Measurements from ENCODE around the gene EXOC4. TPM values are rescaled to one million over a fixed set of nuclear protein-coding genes. Genes with fewer than 3 reads are reported as not detected.

Gene EXOC4
- total RNA-seq, 4 donors from 2014 or later: 52.4 to 82.2 (median 67.0) TPM

GRCh38 chr7:133293384-133294160 lies 40.7 kb downstream of the EXOC4 start:
- 78 to 81% methylated on average over 6 of the region's 6 CpGs for WGBS, 2 donors
- H3K4me3 ChIP-seq (ENCODE audit: low read depth, poor library complexity, severe bottlenecking): no peak overlapping the region
- intact Hi-C loops (cut with DNase I; ENCODE audit: low total_unique reads): no loop called here
- DNase-seq (ENCODE audit: low spot score in 2 of 2): no peak
- TF ChIP-seq CTCF (IDR thresholded peaks at IDR 0.05): no peak
- no peak for TF ChIP-seq POLR2A (IDR thresholded peaks at IDR 0.05)

GRCh38 chr7:133294234-133294633 lies 41.4 kb downstream of the EXOC4 start:
- TF ChIP-seq CTCF (IDR thresholded peaks at IDR 0.05) (no peak), POLR2A (IDR thresholded peaks at IDR 0.05) (no peak)
- no peak overlapping the region for H3K4me3 ChIP-seq (ENCODE audit: low read depth, poor library complexity, severe bottlenecking)

GRCh38 chr7:133295484-133295883 lies 42.6 kb downstream of the EXOC4 start:
- WGBS, 2 donors: 95 to 96% methylated on average over 3 of the region's 3 CpGs
- DNase-seq (ENCODE audit: low spot score in 2 of 2): no peak
- no peak overlapping the region for H3K4me3 ChIP-seq (ENCODE audit: low read depth, poor library complexity, severe bottlenecking)
- TF ChIP-seq CTCF (IDR thresholded peaks at IDR 0.05): no peak
- no peak for TF ChIP-seq POLR2A (IDR thresholded peaks at IDR 0.05)
- intact Hi-C loops (cut with DNase I; ENCODE audit: low total_unique reads): no loop called here

More at GRCh38 chr7:133294234-133294633, 41.4 kb downstream of the EXOC4 start:
- no peak for DNase-seq (ENCODE audit: low spot score in 2 of 2)
- intact Hi-C loops (cut with DNase I; ENCODE audit: low total_unique reads): no loop called here

GRCh38 chr7:133297093-133297492 lies 44.2 kb downstream of the EXOC4 start:
- H3K4me3 ChIP-seq (ENCODE audit: low read depth, poor library complexity, severe bottlenecking): no peak overlapping the region
- 97 to 100% methylated on average over 1 of the region's 1 CpG for WGBS, 2 donors
- intact Hi-C loops (cut with DNase I; ENCODE audit: low total_unique reads): no loop called here
- DNase-seq (ENCODE audit: low spot score in 2 of 2): no peak
- TF ChIP-seq POLR2A (IDR thresholded peaks at IDR 0.05) (no peak), CTCF (IDR thresholded peaks at IDR 0.05) (no peak)

- no peak overlapping the region for H3K4me3 ChIP-seq (ENCODE audit: low read depth, poor library complexity, severe bottlenecking)
- intact Hi-C loops (cut with DNase I; ENCODE audit: low total_unique reads): no loop called here
- WGBS, 2 donors: 96 to 97% methylated on average over 5 of the region's 5 CpGs
- no peak for TF ChIP-seq POLR2A (IDR thresholded peaks at IDR 0.05)
- no peak for TF ChIP-seq CTCF (IDR thresholded peaks at IDR 0.05)
- DNase-seq (ENCODE audit: low spot score in 2 of 2): no peak
These were observed 45.2 kb downstream of the EXOC4 start for GRCh38 chr7:133298080-133298479.

GRCh38 chr7:133299676-133300075 lies 46.8 kb downstream of the EXOC4 start:
- DNase-seq (ENCODE audit: low spot score in 2 of 2): no peak
- H3K4me3 ChIP-seq (ENCODE audit: low read depth, poor library complexity, severe bottlenecking): no peak overlapping the region
- 91 to 100% methylated on average over 1 of the region's 1 CpG for WGBS, 2 donors
- intact Hi-C loops (cut with DNase I; ENCODE audit: low total_unique reads): no loop called here
- TF ChIP-seq POLR2A (IDR thresholded peaks at IDR 0.05) (no peak), CTCF (IDR thresholded peaks at IDR 0.05) (no peak)

All from lower leg skin (tissue), 4 donors.